GM10266 (cell line): ENCODE results near the gene FUCA2.

ENCODE experiments used
- DNase-seq: peaks from one replicate; pipeline ENCODE4 v3.0.0; 2012; ENCODE audit errors: extremely low spot score
- CTCF ChIP-seq: IDR thresholded peaks from 2 replicates; pipeline ENCODE4 v1.5.1; 2012; ENCODE audit warnings: mild to moderate bottlenecking, low read depth; ENCODE audit not compliant: control insufficient read depth, insufficient read depth; ENCODE audit errors: missing control alignments

FUCA2 gene

GRCh38 chr6:143498428-143498827, 13.1 kb downstream of the FUCA2 start:
- no peak for DNase-seq
- TF ChIP-seq CTCF, result no peak

GRCh38 chr6:143496974-143497373, 14.5 kb downstream of the FUCA2 start:
- TF ChIP-seq CTCF, result no peak
- no peak for DNase-seq

GRCh38 chr6:143490775-143491174, 20.7 kb downstream of the FUCA2 start:
- DNase-seq, result no peak
- no peak for TF ChIP-seq CTCF

- no peak for TF ChIP-seq CTCF
- no peak for DNase-seq
Observed at GRCh38 chr6:143490244-143490643, 21.3 kb downstream of the FUCA2 start.

- no peak for DNase-seq
- TF ChIP-seq CTCF, result no peak
Observed at GRCh38 chr6:143486752-143487151, 24.8 kb downstream of the FUCA2 start.

GRCh38 chr6:143485967-143486366, 25.6 kb downstream of the FUCA2 start:
- DNase-seq, result no peak
- TF ChIP-seq CTCF, result no peak

GRCh38 chr6:143482593-143482992, 28.9 kb downstream of the FUCA2 start:
- DNase-seq, result no peak
- no peak for TF ChIP-seq CTCF
